Activated CD8-positive, alpha-beta memory T cell treated with anti-CD3 and anti-CD28 coated beads for 4 hours (primary cell): Measurements from ENCODE around the gene SMCHD1.

Experiments used
- DNase-seq, 2 donors: peaks; one replicate each; pipeline ENCODE4 v3.0.0-alpha.2; 2020; ENCODE audit warnings: low read depth in 2 of 2

SMCHD1 gene

GRCh38 chr18:2853173-2853925 lies 197.8 kb downstream of the SMCHD1 start:
- no peak for DNase-seq

GRCh38 chr18:2853926-2854664 lies 198.6 kb downstream of the SMCHD1 start:
- no peak for DNase-seq
